HG02678 (cell line): ENCODE data around the gene UCHL5.

Experiments
- ATAC-seq: cut with Tn5 transposase; IDR thresholded peaks from one replicate; pipeline ENCODE4 v1.9.1; 2021; ENCODE audit warnings: mild to moderate bottlenecking, moderate library complexity; ENCODE audit not compliant: unreplicated experiment

UCHL5 gene

DNA sequence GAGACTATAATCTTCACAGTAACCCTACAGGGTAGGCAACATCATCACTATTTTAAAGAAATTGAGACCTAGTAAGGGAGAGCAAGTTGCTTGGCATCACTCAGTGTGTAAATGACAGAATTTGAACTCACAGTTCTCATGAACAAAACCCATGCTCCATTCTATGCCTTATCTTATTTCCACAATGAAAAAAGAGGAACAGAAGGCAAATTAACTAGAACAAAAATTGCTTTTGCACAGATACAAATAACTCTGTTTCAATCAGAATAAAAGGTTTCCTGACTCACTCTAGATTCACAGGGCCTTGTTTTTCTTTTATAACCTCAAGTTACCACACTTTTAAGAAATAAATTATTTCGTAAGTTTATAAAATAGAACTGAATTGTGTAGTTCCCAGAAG lies 90.1 kb downstream of the UCHL5 start:
- ATAC-seq, result no peak

DNA sequence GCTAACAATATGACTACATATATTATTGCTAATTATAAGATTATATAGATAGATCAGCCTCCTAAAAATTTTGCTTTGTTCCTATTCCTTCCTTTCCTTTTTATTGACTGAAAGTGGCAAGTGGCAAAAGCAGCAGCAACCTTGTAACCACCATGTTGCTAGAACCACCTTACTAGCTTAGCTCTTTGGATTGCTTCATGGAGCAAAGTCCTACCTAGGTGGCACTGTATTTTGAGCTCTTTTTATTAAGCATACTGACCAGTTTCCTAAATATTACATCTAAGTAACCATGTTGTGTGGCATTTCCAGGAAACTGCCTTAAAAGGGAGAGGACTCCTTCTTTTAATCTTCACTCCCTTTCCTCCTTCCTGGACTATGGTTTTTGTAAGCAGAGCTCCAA lies 90.8 kb downstream of the UCHL5 start:
- no peak for ATAC-seq

- ATAC-seq, result no peak
Observed at GRCh38 chr1:192967901-192968300, 91.3 kb downstream of the UCHL5 start.

DNA sequence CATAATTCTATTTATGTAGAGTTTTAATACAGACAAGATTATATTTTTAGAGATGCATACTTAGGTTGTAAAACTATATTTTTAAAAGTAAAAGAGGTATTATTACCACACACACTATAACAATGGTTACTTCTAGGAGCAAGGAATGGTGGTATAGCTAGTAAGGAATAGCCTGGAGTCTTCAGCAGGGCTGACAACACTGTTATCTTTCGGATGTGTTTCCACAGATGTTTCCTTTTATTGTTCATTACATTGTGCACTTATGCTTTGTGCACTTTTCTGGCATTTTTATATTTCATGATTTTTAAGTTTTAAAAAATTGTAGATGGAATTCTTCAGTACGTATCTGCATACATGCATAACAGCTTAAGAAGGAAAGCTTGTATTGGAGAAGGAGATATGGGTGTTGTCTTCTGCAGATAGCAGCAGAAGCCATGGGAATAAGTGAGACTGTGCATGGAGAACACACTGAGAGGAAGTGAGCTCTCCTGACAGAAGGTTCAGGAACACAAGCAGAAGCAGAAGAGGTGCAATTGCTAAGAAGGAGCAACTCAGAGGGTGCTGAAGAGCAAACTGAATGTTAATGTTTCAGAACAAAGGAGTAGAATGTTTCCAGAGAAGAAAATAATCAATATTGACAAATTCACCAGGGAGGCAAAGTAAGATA lies 91.8 kb downstream of the UCHL5 start:
- ATAC-seq, result no peak

DNA sequence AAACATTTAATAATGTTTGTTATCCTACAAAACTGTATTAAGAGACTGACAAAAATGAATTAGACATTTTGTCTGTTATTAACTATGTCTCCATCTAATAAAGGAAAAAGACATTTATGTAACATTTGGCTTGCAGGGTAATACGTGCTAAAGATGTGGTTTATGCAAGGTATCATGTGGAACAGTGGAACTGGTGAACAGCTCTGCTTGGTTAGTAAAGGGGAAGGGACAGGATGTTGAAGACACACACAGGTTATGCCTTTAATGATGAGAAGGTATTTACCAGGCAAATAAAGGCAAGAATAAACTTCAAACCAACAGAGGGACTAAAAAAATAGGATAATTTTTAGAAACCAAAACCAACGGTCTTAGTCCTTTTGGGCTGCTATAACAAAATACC lies 93.1 kb downstream of the UCHL5 start:
- ATAC-seq, result no peak

DNA sequence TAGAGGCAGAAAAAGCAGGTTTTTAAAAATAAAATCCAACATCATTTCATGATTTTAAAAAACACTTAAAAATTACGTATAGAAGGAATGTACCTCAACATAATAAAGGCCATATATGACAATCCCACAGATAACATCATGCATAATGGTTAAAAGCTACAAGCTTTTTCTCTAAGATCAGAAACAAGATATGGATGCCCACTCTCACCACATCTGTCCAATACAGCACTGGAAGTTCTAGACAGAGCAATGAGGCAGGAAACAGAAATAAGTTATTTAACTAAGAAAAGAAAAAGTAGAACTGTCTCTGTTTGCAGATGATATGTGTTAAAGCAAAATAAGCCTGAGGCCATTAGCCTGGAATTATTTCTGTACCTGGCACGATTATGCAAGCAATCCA lies 96.3 kb downstream of the UCHL5 start:
- ATAC-seq, result no peak
